Measurements from ENCODE around the gene RNPEP. TPM values are rescaled to one million over a fixed set of nuclear protein-coding genes. Genes with fewer than 3 reads are reported as not detected.
"Not testable (repeated sequence)": the region's sequence is repeated elsewhere in the genome, so short reads cannot be mapped to it uniquely, and the experiment has no call there.

Gene RNPEP
- total and polyA plus RNA-seq, 2 experiments from 2014 or later, result 32.1 to 80.3 TPM

DNA sequence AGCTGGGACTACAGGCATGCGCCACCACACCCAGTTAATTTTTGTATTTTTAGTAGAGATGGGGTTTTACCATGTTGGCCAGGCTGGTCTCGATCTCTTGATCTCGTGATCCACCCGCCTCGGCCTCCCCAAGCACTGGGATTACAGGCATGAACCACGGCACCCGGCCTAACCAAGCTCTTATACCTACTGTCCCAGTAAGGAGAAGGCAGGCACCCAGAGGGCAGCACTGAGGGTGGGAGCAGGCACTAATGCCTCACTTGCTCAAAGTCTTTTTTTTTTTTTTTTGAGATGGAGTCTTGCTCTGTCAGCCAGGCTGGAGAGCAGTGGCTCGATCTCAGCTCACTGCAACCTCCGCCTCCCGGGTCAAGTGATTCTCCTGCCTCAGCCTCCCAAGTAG is 42.1 kb upstream of the RNPEP start:
- H3K27me3 Mint-ChIP-seq (ENCODE audit: insufficient read depth, low read depth, poor library complexity); ATAC-seq; H3K4me1 ChIP-seq (ENCODE audit: insufficient read depth); H3K4me3 ChIP-seq; H3K36me3 Mint-ChIP-seq (ENCODE audit: low read depth); H3K27ac Mint-ChIP-seq; H3K36me3 ChIP-seq (ENCODE audit: insufficient read depth); H3K27me3 ChIP-seq (ENCODE audit: insufficient read depth); H3K27ac ChIP-seq (ENCODE audit: low read depth); H4K20me1 ChIP-seq (replicated peaks; ENCODE audit: insufficient read depth); H3K4me2 ChIP-seq; DNase-seq (ENCODE audit: low spot score); H3K9me3 Mint-ChIP-seq; H3K9me2 ChIP-seq (ENCODE audit: insufficient read depth); H2AFZ ChIP-seq; H3K4me3 Mint-ChIP-seq; H3K79me2 ChIP-seq (replicated peaks; ENCODE audit: insufficient read depth); H3F3A ChIP-seq (replicated peaks; ENCODE audit: low read depth): not testable (repeated sequence)
- TF ChIP-seq, protein P1, sequence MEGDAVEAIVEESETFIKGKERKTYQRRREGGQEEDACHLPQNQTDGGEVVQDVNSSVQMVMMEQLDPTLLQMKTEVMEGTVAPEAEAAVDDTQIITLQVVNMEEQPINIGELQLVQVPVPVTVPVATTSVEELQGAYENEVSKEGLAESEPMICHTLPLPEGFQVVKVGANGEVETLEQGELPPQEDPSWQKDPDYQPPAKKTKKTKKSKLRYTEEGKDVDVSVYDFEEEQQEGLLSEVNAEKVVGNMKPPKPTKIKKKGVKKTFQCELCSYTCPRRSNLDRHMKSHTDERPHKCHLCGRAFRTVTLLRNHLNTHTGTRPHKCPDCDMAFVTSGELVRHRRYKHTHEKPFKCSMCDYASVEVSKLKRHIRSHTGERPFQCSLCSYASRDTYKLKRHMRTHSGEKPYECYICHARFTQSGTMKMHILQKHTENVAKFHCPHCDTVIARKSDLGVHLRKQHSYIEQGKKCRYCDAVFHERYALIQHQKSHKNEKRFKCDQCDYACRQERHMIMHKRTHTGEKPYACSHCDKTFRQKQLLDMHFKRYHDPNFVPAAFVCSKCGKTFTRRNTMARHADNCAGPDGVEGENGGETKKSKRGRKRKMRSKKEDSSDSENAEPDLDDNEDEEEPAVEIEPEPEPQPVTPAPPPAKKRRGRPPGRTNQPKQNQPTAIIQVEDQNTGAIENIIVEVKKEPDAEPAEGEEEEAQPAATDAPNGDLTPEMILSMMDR (conservative IDR thresholded peaks at IDR 0.05; ENCODE audit: low read depth in 2 of 2), result peak in 1 of 2 experiments; percentile 29; a peak in 2 of 4 replicates
- peaks cover 17% of the 10 kb centered on the region for H3K4me1 Mint-ChIP-seq

DNA sequence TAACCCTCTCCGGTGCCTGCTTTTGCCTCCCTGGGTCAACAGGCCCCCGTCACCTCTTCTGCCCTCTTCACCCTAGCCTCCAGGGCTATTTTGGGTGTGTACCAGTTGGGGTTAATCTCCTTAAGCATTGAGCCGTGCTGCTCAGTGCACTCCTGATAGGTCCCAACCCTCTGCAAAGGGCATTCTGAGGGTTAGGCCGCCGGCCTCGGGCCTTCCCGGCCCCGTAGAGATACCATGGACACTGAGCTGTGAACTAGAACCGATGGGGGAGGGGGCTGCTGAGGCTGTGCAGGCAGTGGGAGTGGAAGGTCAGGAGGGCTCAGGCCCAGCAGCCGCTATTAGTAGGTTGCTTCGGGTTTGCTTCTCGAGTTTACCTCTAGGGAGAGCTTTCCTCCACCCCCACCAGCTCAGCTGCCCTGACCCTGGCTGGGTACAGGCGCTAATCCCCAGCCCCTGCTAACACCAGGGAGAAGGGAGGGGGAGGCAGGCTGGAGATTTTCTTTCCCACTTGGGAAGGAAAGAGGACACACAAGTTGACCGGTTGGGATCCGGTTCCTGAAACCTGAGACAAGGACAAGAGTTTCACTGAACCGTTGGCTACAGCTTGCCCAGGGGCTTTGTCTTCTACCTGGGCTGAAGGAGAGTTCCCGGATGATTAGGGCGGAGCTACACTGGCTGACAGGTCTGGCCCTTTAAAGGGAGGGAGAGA is 40.9 kb upstream of the RNPEP start:
- Histone ChIP-seq H3K4me3 (peak overlapping the region; percentile 38), H3K79me2 (replicated peaks; ENCODE audit: insufficient read depth) (no peaks in the 10 kb centered on the region), H2AFZ (peak overlapping the region; percentile 38), H3K4me2 (peak overlapping the region; percentile 78), H3K36me3 (ENCODE audit: insufficient read depth) (no peaks in the 10 kb centered on the region), H3K9me2 (ENCODE audit: insufficient read depth) (no peaks in the 10 kb centered on the region), H3K27me3 (ENCODE audit: insufficient read depth) (no peaks in the 10 kb centered on the region), H3K27ac (ENCODE audit: low read depth) (peak overlapping the region; percentile 86), H3F3A (replicated peaks; ENCODE audit: low read depth) (peaks cover 8% of the 10 kb centered on the region; the same call in 1 of the 2 replicates), H4K20me1 (replicated peaks; ENCODE audit: insufficient read depth) (no peaks in the 10 kb centered on the region), H3K4me1 (ENCODE audit: insufficient read depth) (peaks cover 4% of the 10 kb centered on the region; the same call in 1 of the 2 replicates)
- Mint-ChIP-seq H3K27me3 (ENCODE audit: insufficient read depth, low read depth, poor library complexity) (peaks cover 8% of the 10 kb centered on the region), H3K4me1 (peaks cover 29% of the 10 kb centered on the region), H3K36me3 (ENCODE audit: low read depth) (no peaks in the 10 kb centered on the region), H3K4me3 (peak overlapping the region; percentile 68), H3K9me3 (no peaks in the 10 kb centered on the region), H3K27ac (peak overlapping the region; percentile 98)
- peak; percentile 97 for DNase-seq (ENCODE audit: low spot score)
- no peak for TF ChIP-seq EZH2phosphoT487 (IDR thresholded peaks at IDR 0.05; ENCODE audit: unreplicated experiment)
- TF ChIP-seq, protein P1 (conservative IDR thresholded peaks at IDR 0.05; ENCODE audit: low read depth in 2 of 2), result 0 out of 4 replicates have a peak, but pooled peaks of 1 of the 2 experiments have one; percentile 5
- no peak for TF ChIP-seq NANOG (IDR thresholded peaks at IDR 0.05; ENCODE audit: borderline replicate concordance)
- TF ChIP-seq POLR2AphosphoS5 (IDR thresholded peaks at IDR 0.05; ENCODE audit: low read depth), result peak; percentile 82
- TF ChIP-seq, protein P2, sequence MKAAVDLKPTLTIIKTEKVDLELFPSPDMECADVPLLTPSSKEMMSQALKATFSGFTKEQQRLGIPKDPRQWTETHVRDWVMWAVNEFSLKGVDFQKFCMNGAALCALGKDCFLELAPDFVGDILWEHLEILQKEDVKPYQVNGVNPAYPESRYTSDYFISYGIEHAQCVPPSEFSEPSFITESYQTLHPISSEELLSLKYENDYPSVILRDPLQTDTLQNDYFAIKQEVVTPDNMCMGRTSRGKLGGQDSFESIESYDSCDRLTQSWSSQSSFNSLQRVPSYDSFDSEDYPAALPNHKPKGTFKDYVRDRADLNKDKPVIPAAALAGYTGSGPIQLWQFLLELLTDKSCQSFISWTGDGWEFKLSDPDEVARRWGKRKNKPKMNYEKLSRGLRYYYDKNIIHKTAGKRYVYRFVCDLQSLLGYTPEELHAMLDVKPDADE (IDR thresholded peaks at IDR 0.05), result no peak
- peak; percentile 83 for ATAC-seq

Measured in GM23338 (cell line).